HG03460 (cell line): ENCODE data around the gene GRIN2B.

Source experiments
- ATAC-seq: cut with Tn5 transposase; IDR thresholded peaks from one replicate; pipeline ENCODE4 v1.9.1; 2021; ENCODE audit not compliant: unreplicated experiment

The GRIN2B gene

GRCh38 chr12:13957576-13957975 is 23.8 kb downstream of the GRIN2B start:
- no peak for ATAC-seq

- no peak for ATAC-seq
These were observed 25.3 kb downstream of the GRIN2B start for GRCh38 chr12:13956060-13956590.

GRCh38 chr12:13952096-13952495 is 29.3 kb downstream of the GRIN2B start:
- ATAC-seq: no peak

- no peak for ATAC-seq
These were observed 30.9 kb downstream of the GRIN2B start for GRCh38 chr12:13950502-13950901.

GRCh38 chr12:13948621-13949020 is 32.8 kb downstream of the GRIN2B start:
- ATAC-seq: no peak

GRCh38 chr12:13947276-13947946 is 34.0 kb downstream of the GRIN2B start:
- no peak for ATAC-seq

- no peak for ATAC-seq
These were observed 35.8 kb downstream of the GRIN2B start for GRCh38 chr12:13945641-13946040.

- ATAC-seq: no peak
These were observed 36.2 kb downstream of the GRIN2B start for GRCh38 chr12:13945236-13945635.

GRCh38 chr12:13942826-13943225 is 38.6 kb downstream of the GRIN2B start:
- no peak for ATAC-seq

GRCh38 chr12:13941258-13942249 is 39.8 kb downstream of the GRIN2B start:
- peak; percentile 52 for ATAC-seq

- no peak for ATAC-seq
These were observed 41.0 kb downstream of the GRIN2B start for GRCh38 chr12:13940335-13940865.

- ATAC-seq: no peak
These were observed 43.7 kb downstream of the GRIN2B start for GRCh38 chr12:13937735-13938134.

GRCh38 chr12:13935169-13935568 is 46.2 kb downstream of the GRIN2B start:
- ATAC-seq: no peak
